ENCODE data around the gene IL10.
A peak's percentile ranks its signal among the peaks of the same experiment; 100 is the strongest.
"Not testable (repeated sequence)": the region's sequence is repeated elsewhere in the genome, so short reads cannot be mapped to it uniquely, and the experiment has no call there.

IL10 gene

DNA sequence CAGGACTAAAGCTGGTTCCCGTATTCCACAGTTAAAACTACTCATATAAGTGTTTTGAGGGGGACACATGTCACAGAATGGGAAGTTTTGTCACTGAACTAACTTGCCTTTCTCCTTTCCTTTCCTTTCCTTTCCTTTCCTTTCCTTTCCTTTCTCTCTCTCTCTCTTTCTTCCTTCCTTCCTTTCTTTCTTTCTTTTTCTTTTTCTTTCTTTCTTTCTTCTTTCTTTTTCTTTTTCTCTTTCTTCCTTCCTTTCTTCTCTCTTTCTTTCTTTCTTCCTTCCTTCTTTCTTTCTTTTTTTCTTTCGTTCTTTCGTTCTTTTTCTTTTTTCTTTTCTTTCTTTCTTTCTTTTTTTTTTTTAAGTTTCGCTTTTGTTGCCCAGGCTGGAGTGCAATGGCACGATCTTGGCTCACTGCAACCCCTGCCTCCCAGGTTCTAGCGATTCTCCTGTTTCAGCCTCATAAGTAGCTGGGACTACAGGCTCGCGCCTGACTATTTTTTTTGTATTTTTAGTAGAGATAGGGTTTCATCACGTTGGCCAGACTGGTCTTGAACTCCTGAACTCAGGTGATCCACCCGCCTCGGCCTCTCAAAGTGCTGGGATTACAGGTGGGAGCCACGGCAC lies 9.4 kb downstream of the IL10 start:
- DNase-seq: not testable (repeated sequence)

- no peak for DNase-seq
These were observed 11.0 kb downstream of the IL10 start for GRCh38 chr1:206761159-206761768.

DNA sequence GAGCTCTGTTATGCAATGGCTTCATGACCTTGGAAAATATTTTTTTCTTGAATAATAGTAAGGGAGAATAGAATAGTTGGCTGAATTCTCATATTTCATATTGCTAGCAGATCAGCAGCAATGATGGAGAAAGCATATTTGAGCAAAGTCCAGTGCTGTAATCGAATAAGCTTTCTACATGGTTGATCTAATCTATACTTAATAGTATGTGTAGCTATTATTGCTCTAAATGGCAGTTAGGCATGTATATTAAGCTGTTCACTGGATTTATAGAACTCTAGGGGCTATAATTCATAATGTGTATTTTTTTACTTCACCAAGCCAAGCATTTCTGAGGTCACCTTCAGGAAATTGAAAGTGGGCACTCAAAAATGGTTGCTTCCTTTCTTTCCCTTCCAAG lies 11.7 kb downstream of the IL10 start:
- no peak for DNase-seq

GRCh38 chr1:206757524-206758266 lies 14.6 kb downstream of the IL10 start:
- no peak for DNase-seq

- DNase-seq: peak; percentile 39
These were observed 18.3 kb downstream of the IL10 start for GRCh38 chr1:206754011-206754410.

GRCh38 chr1:206753141-206753540 lies 19.2 kb downstream of the IL10 start:
- peak; percentile 47 for DNase-seq

DNA sequence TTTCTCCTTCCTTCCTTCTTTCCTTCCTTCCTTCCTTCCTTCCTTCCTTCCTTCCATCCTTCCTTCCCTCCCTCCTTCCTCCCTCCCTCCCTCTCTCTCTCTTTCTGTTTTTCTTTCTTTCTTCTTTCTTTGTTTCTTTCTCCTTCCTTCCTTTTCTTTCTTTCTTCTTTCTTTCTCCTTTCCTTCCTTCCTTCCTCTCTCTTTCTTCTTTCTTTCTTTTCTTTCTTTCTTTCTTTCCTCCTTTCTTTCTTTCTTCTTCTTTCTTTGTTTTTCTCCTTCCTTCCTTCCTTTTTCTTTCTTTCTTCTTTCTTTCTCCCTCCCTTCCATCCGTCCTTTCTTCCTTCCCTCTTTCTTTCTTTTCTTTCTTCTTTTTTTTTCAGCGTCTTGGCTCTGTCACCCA lies 19.8 kb downstream of the IL10 start:
- no peak for DNase-seq

DNA sequence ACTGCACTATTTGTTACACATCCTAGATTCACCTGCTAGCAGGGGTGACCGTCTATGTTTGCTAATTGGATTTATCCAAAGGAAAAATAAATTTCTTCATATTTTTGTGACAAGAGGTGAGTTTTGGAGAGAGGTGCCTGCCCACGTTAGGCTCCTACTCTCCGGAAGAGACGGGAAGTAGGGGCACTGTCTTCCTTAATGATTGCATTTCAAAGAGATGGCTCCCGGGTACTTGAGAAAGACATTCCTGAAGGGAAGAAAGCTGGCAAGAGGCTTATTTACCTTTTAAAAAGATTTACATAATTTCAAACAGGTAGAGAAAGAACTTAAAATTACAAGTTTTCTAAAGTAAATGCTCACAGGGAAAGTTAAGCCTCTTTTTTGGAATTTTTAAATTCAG lies 20.4 kb downstream of the IL10 start:
- no peak for DNase-seq

DNA sequence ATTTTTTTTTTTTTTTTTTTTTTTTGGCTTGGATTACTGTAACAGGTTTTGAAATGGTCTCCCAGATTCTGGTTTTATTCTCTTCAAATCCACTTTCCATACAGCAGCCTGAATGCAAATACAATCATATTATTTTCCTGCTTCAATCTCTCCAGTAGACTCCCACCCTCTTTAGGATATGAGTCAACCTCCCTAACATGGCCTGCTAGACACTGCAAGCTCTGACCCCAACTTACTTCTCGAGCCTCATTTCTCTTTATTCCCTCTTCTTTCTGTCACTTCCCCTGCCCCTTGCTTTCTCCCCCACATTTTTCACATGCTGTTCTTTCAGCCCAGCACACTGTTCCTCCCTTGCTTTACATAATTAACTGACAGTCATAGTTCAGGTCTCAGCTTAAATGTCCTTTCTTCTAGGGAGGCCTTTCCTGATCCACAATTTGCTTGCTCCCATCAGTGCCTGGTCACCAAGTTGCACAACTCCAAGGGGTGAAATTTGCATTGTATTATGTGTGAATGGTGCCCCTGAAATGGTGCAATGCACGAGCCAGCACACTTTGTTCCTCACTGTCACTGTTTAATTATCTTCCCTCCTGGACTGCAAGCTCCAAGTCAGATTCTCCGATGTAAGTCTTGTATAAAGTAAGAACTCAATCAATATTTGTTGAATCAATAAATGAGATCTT lies 23.8 kb downstream of the IL10 start:
- DNase-seq: no peak

DNA sequence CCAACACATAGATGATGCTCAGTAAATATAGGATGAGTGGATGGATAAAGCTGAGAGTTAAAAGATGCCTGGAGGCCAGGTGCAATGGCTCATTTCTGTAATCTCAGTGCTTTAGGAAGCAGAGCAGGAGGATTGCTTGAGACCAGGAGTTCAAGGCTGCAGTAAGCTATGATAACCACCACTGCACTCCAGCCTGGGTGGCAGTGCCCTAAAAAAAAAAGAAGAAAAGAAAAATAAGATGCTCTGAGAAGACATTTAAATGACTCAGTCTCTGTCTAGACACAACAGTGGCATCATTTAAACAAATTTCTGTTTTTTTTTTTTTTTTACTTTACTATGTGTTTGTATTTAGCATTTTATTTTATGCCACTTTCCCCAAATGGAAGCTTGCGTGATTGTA lies 27.0 kb downstream of the IL10 start:
- peak; percentile 30 for DNase-seq

DNA sequence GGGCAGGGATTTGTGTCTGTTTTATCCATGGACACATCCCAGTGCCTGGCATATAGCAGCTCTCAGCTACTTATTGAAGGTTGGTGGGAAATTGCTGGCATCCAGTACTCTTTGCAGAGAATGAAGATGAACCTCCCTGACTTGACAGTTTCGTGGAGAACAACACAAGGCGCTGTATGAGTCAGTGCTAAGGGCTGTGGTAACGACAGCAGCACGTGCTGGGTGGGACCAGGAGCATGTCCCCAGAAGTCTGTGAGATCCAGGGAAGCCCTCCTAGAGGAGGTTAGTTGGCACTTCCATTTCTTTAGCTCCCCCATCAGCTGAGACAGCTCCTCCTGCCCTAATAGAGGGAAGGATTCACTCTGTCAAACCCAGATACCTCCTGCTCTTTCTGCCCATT lies 27.6 kb downstream of the IL10 start:
- DNase-seq: peak; percentile 43

GRCh38 chr1:206742719-206743383 lies 29.4 kb downstream of the IL10 start:
- DNase-seq: no peak

DNA sequence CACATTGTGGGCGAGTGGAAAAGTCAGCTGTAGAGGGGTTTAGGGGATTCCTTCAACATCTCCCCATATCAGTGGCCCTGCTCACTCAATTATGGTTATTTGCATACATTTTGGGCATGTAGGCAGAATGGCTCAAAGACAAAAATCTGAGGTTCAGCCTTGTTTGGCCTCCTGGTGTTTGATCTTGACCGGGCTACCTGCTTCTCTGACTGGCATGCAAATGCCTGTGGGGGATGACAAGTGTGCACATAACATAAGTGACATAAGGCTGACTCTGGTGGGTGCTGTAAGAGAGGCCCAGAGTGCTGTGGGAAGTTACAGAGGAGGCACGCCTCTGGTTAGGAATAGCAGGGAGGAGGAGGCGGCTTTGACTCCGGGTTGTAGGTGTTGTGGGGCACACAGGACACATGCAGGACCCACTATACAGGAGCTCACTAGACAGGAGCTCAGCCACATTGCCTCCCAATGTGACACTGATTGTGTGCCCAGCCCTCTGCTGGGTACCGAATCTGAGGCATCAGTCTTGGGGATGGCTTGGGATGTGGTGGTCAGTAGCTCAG lies 31.1 kb downstream of the IL10 start:
- DNase-seq: no peak

DNA sequence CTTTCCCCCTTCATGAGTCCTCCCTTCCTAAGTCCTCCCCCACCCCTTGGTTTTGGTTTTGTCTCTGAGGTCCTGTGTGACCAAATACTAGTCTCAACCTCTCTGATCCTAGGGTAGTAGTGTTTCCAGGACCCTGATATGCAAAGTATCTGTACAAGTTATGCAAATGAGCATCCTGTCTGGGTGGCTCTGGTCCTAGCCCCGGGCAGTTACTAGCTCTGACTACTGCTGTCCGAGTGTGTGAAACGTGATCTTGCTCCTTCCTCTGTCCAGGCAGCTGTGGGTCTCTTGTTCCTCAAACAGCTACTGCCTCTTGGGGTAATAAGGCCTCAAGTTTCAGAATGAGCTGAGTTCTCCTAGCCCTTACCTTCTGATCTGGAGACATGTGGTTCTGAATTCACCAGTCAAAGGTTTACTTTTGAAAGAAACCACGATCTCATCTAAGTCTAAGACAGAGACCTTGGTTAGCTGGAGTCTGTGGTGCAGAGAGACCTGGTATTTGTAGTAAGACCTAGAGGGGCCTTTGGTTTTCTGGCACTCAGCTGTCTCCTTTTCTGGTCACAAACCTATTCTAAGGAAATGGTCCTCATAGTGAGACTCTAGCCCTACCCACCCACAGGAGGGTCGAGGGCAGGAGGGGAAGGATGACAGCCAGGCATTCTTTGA lies 32.8 kb downstream of the IL10 start:
- no peak for DNase-seq

DNA sequence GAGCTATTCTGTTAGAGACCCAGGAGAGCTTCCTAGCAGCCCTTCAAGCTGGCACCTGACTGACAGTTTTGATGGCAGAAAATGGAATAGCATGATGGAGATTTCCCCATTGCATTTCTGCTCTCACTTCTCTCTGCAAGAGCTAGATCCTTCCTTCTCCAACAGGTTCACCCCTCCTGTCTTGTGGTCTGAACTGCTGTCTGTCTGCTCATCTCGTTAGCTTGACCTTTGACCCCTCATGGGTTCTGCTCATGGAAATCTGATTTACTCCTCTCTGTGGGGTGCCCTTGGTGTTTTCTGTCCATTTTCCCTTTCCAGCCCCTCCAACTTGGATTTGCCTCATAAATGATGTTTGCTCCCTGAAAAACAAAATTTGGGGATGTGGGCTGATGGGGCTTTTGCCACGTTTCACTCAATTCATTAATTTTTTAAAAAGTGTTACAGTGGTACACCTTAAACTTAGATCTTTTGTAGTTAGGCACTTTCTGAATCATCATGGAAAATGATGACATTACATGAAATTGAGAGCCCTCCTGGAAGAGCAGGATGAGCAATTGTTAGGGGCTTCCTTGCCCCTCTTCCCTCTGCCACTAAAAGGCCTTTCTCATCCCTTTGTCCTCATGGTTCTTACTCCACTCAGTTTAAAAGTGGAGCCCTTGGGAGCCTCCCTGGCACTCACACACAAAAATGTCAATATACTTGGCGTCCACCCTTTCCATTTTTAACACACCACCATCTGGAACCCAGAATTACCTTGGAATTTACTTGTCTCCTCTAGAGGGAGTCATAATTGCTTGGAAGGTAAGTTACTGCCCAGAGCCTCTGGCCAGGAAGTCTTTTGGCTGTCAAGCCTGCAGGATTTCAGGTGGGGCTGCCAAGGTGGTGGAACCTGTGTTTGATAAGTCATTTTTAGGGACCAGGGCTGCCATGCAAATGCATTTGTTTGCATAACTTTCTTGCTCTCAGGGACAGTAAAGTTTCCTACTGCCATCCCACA lies 33.6 kb downstream of the IL10 start:
- no peak for DNase-seq

DNA sequence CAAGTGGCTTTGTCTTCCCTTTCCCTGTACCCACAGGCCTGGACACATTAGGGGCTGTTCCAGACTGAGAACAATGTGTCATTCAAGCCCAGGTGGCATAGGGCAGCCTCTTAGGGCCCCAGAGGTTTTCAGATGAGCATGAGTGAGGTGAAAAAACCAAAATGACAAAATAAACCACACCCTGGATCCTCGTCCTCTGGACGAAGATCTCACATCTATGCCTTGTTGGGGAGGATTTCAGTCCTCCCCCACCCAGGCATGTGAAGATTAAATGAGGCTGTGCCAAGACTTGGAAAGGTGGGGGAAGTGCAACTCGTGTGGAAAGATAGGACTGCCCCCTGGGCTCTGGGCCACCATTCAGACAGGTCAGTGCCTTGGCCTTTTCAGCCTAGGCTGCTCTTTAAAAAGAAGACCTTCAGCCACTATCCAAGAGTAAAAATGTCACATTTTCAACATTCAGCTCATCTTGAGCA lies 34.5 kb downstream of the IL10 start:
- DNase-seq: no peak

- no peak for DNase-seq
These were observed 35.2 kb downstream of the IL10 start for GRCh38 chr1:206736878-206737728.

- DNase-seq: peak; percentile 47
These were observed 36.7 kb downstream of the IL10 start for GRCh38 chr1:206735553-206736031.

DNA sequence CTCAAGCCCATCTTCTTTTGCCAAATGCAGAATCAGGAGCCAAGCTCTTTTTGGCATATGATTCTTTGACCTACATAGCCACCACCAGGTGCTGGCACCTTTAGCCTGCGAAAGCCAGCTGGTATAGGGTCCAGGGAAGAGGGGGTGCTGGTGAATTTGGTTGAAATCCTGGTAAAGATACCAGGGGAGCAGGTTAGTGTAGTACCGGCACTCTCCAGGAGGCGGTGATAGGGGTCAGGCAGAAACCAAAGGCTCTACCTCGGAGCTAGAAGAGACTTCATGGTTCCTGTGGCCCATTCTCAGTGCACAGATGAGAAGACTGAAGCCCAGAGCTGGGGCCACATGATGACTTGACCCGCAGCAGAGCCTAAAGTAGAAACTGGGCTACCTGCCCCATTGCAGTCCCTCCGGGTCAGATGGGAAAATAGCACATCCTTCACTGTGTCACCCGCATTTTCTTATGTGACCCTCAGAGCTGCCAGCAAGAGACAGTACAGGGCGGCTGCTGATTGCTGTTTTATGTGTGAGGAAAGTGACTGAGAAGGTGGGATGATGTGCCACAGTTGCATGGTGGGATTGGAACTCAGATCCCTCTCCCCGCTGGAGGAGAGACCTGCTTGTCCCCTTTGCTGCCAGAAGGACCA lies 37.7 kb downstream of the IL10 start:
- DNase-seq: no peak
